Kidney epithelial cell (primary cell): ENCODE data around the gene TFPI. TPM values are rescaled to one million over a fixed set of nuclear protein-coding genes. Genes with fewer than 3 reads are reported as not detected.

Experiments
- DNase-seq: peaks from one replicate; pipeline ENCODE4 v3.0.0-alpha.2; 2010; ENCODE audit warnings: low read depth
- H3K27me3 ChIP-seq: 2 replicates; pipeline ENCODE4 v1.6.0; 2011; ENCODE audit warnings: low read length; ENCODE audit not compliant: control insufficient read depth, insufficient read depth
- H3K36me3 ChIP-seq: 2 replicates; pipeline ENCODE4 v1.5.1; 2011; ENCODE audit warnings: low read length; ENCODE audit not compliant: control insufficient read depth, insufficient read depth
- H3K4me3 ChIP-seq: 2 replicates; pipeline ENCODE4 v1.5.1; 2011; ENCODE audit warnings: low read depth, mild to moderate bottlenecking, control low read depth, low read length
- total RNA-seq: library from RNA; depleted of rRNA; stranded (reverse); fragments of >200 nt; gene quantifications from 2 replicates; pipeline ENCODE4 v1.2.3, GENCODE V29; 2015
- TF ChIP-seq, protein P1 (sequence below): IDR thresholded peaks from 2 replicates; pipeline ENCODE4 v1.5.1; 2011; ENCODE audit warnings: mild to moderate bottlenecking, moderate library complexity, low read length, control low read depth, inconsistent platforms; ENCODE audit not compliant: insufficient read depth, poor library complexity, severe bottlenecking

Gene TFPI
- total RNA-seq, 1 donor from 2014 or later: 31.1 TPM

GRCh38 chr2:187419808-187420207 lies 134.4 kb downstream of the TFPI start:
- TF ChIP-seq, protein P1, sequence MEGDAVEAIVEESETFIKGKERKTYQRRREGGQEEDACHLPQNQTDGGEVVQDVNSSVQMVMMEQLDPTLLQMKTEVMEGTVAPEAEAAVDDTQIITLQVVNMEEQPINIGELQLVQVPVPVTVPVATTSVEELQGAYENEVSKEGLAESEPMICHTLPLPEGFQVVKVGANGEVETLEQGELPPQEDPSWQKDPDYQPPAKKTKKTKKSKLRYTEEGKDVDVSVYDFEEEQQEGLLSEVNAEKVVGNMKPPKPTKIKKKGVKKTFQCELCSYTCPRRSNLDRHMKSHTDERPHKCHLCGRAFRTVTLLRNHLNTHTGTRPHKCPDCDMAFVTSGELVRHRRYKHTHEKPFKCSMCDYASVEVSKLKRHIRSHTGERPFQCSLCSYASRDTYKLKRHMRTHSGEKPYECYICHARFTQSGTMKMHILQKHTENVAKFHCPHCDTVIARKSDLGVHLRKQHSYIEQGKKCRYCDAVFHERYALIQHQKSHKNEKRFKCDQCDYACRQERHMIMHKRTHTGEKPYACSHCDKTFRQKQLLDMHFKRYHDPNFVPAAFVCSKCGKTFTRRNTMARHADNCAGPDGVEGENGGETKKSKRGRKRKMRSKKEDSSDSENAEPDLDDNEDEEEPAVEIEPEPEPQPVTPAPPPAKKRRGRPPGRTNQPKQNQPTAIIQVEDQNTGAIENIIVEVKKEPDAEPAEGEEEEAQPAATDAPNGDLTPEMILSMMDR: no peak
- no peaks in the 10 kb centered on the region for H3K27me3 ChIP-seq
- DNase-seq: no peak
- no peak overlapping the region for H3K4me3 ChIP-seq
- no peaks in the 10 kb centered on the region for H3K36me3 ChIP-seq

- Histone ChIP-seq H3K4me3 (no peak overlapping the region), H3K36me3 (no peaks in the 10 kb centered on the region), H3K27me3 (no peaks in the 10 kb centered on the region)
- no peak for DNase-seq
- TF ChIP-seq, protein P1: no peak
These were observed 138.8 kb downstream of the TFPI start for GRCh38 chr2:187415449-187415848.

Other genes starting within 250 kb of the TFPI start
- 1.8 and 2.6 TPM in 2 replicates for gene CALCRL, start 106.2 kb downstream of the TFPI start, total RNA-seq